Measurements from ENCODE around the gene ARHGEF40.
A peak's percentile ranks its signal among the peaks of the same experiment; 100 is the strongest.

ARHGEF40 gene

GRCh38 chr14:21070083-21070609 lies at the start of gene ARHGEF40:
ARHGEF40 (plus strand) TSS chr14:21070304; CDS start chr14:21070397, 93 bp downstream.
- DNase-seq = peak in 2 of 3 experiments; percentile 30 to 92

GRCh38 chr14:21020977-21021545 lies 49.0 kb upstream of the ARHGEF40 start:
- DNase-seq = no peak

GRCh38 chr14:21022686-21023085 lies 47.4 kb upstream of the ARHGEF40 start:
- no peak for DNase-seq

- DNase-seq = no peak
Measured at GRCh38 chr14:21023174-21023573, 46.9 kb upstream of the ARHGEF40 start.

GRCh38 chr14:21023817-21024584 lies 46.1 kb upstream of the ARHGEF40 start:
- peak in 1 of 3 experiments; percentile 23 for DNase-seq

- peak; percentile 50 to 78 (median 73) for DNase-seq
Measured at GRCh38 chr14:21024585-21025370, 45.3 kb upstream of the ARHGEF40 start, which contains the start of gene NDRG2. NDRG2 (minus strand) TSS chr14:21025061; CDS start chr14:21023315, 1,746 bp downstream.

GRCh38 chr14:21025371-21026273 lies 44.5 kb upstream of the ARHGEF40 start:
- DNase-seq = peak in 2 of 3 experiments; percentile 43 to 53

GRCh38 chr14:21026274-21026987 lies 43.7 kb upstream of the ARHGEF40 start:
- DNase-seq = no peak

GRCh38 chr14:21026988-21027315 lies 43.2 kb upstream of the ARHGEF40 start:
- no peak for DNase-seq

GRCh38 chr14:21029917-21030316 lies 40.2 kb upstream of the ARHGEF40 start, which contains the start of gene TPPP2:
TPPP2 (plus strand) TSS chr14:21030217; CDS start chr14:21030582, 365 bp downstream.
- no peak for DNase-seq

- no peak for DNase-seq
Measured at GRCh38 chr14:21030531-21030930, 39.6 kb upstream of the ARHGEF40 start.

GRCh38 chr14:21032326-21033132 lies 37.6 kb upstream of the ARHGEF40 start:
- DNase-seq = no peak

- DNase-seq = no peak
Measured at GRCh38 chr14:21033133-21033698, 36.9 kb upstream of the ARHGEF40 start.

GRCh38 chr14:21034707-21035106 lies 35.4 kb upstream of the ARHGEF40 start, which contains the start of gene RNASE13:
RNASE13 (minus strand) TSS chr14:21034807; CDS start chr14:21034288, 519 bp downstream.
- DNase-seq = no peak

GRCh38 chr14:21036751-21037150 lies 33.4 kb upstream of the ARHGEF40 start:
- DNase-seq = no peak

GRCh38 chr14:21037156-21037555 lies 32.9 kb upstream of the ARHGEF40 start:
- DNase-seq = no peak

GRCh38 chr14:21038441-21039422 lies 31.4 kb upstream of the ARHGEF40 start:
- peak in 1 of 3 experiments; percentile 27 for DNase-seq

GRCh38 chr14:21039585-21040369 lies 30.3 kb upstream of the ARHGEF40 start:
- DNase-seq = peak in 2 of 3 experiments; percentile 19 to 70
